K562 (cell line): ENCODE results near the gene TBX1. TPM values are rescaled to one million over a fixed set of nuclear protein-coding genes. Genes with fewer than 3 reads are reported as not detected.

ENCODE experiments used
- BHLHE40 ChIP-seq: IDR thresholded peaks from 2 replicates; pipeline ENCODE4 v1.6.1; 2011; ENCODE audit warnings: low read length, improper control_type of control experiment
- CTBP1 ChIP-seq: fragments of 450-650 bp; IDR thresholded peaks from 2 replicates; pipeline ENCODE4 v1.6.1; 2016; ENCODE audit warnings: borderline replicate concordance
- CTCF ChIP-seq, 3 experiments: IDR thresholded peaks in 2 of 3; conservative IDR thresholded peaks in 1 of 3; 2 replicates each; pipeline ENCODE4 v1.5.1; 2011 to 2012; ENCODE audit warnings: low read length in 3 of 3, mild to moderate bottlenecking in 3 of 3, control low read depth in 2 of 3, improper control_type of control experiment in 1 of 3, inconsistent platforms in 1 of 3, low read depth in 1 of 3, mixed read lengths in 1 of 3, moderate library complexity in 1 of 3; ENCODE audit not compliant: insufficient read depth in 2 of 3
- KLF1 ChIP-seq: fragments of 450-650 bp; IDR thresholded peaks from 2 replicates; pipeline ENCODE4 v1.6.1; 2016; ENCODE audit warnings: missing genetic modification characterization, missing compliant biosample characterization
- POLR2G ChIP-seq: fragments of 200-400 bp; formaldehyde crosslinking; IDR thresholded peaks from 2 replicates; pipeline ENCODE4 v1.6.1; 2017; ENCODE audit warnings: low read depth, mild to moderate bottlenecking, antibody characterized with exemption, low read length, moderate library complexity
- RNF219 ChIP-seq: fragments of 250-450 bp; sonication (Bioruptor Pico); IDR thresholded peaks from 2 replicates; pipeline ENCODE4 v1.5.0; 2022; ENCODE audit warnings: mild to moderate bottlenecking
- USF1 ChIP-seq: sonication (generic); formaldehyde crosslinking; IDR thresholded peaks from 2 replicates; pipeline ENCODE4 v1.9.0; 2022; ENCODE audit warnings: mild to moderate bottlenecking, missing genetic modification reagents
- ZBTB40 ChIP-seq, 2 experiments: fragments of 450-650 bp in 1 of 2; sonication (generic) in 1 of 2; formaldehyde crosslinking in 1 of 2; IDR thresholded peaks; 2 replicates each; pipeline versions ENCODE4 v1.7.1 to v1.9.0; 2016 to 2022; ENCODE audit warnings: inconsistent platforms in 1 of 2, mild to moderate bottlenecking in 1 of 2, missing genetic modification reagents in 1 of 2
- ZNF184 ChIP-seq: sonication (generic); formaldehyde crosslinking; IDR thresholded peaks from 2 replicates; pipeline ENCODE4 v1.5.0; 2020; ENCODE audit warnings: missing genetic modification reagents
- polyA plus RNA-seq, 8 experiments: library from polyadenylated mRNA; depleted of rRNA in 4 of 8; stranded (reverse) in 5 of 8; unstranded in 3 of 8; fragments of >200 nt; fragmentation: Nextera tagmentation in 2 of 8; fragmentation: Illumina TruSeq in 1 of 8; extraction: Ambion mirVana in 2 of 8; extraction: Trizol in 1 of 8; gene quantifications; 2 replicates each; pipeline versions ENCODE4 v1.2.1 to v1.2.3, GENCODE V29; 2011 to 2014; ENCODE audit warnings: inconsistent platforms in 1 of 8, missing spikeins in 1 of 8
- total RNA-seq, 7 experiments: library from RNA; depleted of rRNA in 6 of 7; stranded (reverse); fragments of >200 nt in 6 of 7; fragmentation: Illumina TruSeq in 2 of 7; extraction: Trizol in 2 of 7; gene quantifications; 2 replicates each; pipeline versions ENCODE4 v1.2.1 to v1.2.3, GENCODE V29; 2011 to 2021; ENCODE audit warnings: low replicate concordance in 1 of 7

The TBX1 gene
- total and polyA plus RNA-seq, 9 of the 15 experiments (the other 6 are each of a cell fraction or from before 2014, with no cell fraction given): 0.07 to 35.0 (median 3.9) TPM

GRCh38 chr22:19798891-19799293, 38.3 kb downstream of the TBX1 start (continued):
- TF ChIP-seq CTCF (IDR thresholded peaks at IDR 0.05 in 2 of 3, conservative IDR thresholded peaks at IDR 0.05 in 1 of 3; ENCODE audit: insufficient read depth in 2 of 3, low read depth in 1 of 3, low read length in 3 of 3): peak; percentile 6 to 35 (median 34); a peak in 3 of 6 replicates
- no peak for TF ChIP-seq ZBTB40 (IDR thresholded peaks at IDR 0.05)
- TF ChIP-seq ZBTB40 (CRISPR knock-in tag; IDR thresholded peaks at IDR 0.05): 0 out of 2 replicates have a peak, but pooled peaks have one; percentile 29
- TF ChIP-seq ZNF184 (CRISPR knock-in tag): 0 out of 2 replicates have a peak, but pooled peaks have one; percentile 5
- TF ChIP-seq USF1 (CRISPR knock-in tag): no peak
- TF ChIP-seq CTBP1: 0 out of 2 replicates have a peak, but pooled peaks have one; percentile 33
- 0 out of 2 replicates have a peak, but pooled peaks have one; percentile 11 for TF ChIP-seq KLF1 (tag)
- TF ChIP-seq RNF219: no peak
- TF ChIP-seq POLR2G: peak; percentile 28; the same call in 1 of the 2 replicates
- TF ChIP-seq BHLHE40: peak; percentile 30; the same call in 1 of the 2 replicates
- TF ChIP-seq, all 486 proteins: peak for 10
